Fibroblast of skin of left biceps (primary cell): Measurements from ENCODE around the gene GPR137B.
"Not testable (repeated sequence)": the region's sequence is repeated elsewhere in the genome, so short reads cannot be mapped to it uniquely, and the experiment has no call there.

Source experiments
- DNase-seq, 2 experiments: peaks; one replicate each; pipeline ENCODE4 v3.0.0-alpha.2; 2013; ENCODE audit warnings: low read depth in 2 of 2

Gene GPR137B

GRCh38 chr1:236160540-236161127, 18.3 kb downstream of the GPR137B start:
- no peak for DNase-seq

DNA sequence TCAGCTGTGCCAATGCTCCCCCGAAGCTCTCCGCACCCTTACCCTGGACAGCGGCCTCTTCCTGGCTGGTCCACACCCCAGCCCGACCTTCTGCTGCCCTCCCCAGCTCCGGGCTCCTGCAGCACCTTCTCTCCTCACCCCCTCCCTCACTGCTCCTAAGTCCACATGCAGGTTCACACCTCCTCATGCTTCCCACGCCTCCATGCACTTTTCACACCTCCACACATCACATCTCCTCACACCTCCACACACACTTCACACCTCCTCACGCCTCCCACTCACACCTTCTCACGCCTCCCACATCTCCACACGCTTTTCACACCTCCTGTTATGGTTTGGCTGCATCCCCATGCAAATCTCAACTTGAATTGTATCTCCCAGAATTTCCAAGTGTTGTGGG, 18.9 kb downstream of the GPR137B start:
- no peak for DNase-seq

- not testable (repeated sequence) for DNase-seq
Measured at GRCh38 chr1:236161755-236162154, 19.4 kb downstream of the GPR137B start.

DNA sequence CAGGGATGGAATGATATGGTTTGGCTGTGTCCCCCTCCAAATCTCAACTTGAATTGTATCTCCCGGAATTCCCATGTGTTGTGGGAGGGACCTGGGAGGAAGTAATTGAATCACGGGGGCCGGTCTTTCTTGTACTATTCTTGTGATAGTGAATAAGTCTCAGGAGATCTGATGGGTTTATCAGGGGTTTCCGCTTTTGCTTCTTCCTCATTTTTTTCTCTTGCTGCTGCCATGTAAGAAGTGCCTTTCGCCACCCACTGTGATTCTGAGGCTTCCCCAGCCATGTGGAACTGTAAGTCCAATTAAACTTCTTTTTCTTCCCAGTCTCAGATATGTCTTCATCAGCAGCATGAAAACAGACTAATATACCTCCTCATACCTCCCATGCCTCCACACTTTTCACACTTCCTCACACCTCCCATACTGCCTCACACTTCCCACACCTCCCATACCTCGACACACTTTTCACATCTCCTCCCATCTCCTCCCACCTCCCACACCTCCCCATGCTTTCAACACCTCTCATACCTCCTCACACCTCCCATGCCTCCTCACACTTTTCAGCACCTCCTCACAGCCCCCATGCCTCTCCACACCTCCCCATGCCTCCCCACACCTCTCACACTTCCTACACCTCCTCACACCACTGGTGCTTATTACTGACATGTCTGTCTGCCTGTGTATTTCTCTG, 21.3 kb downstream of the GPR137B start:
- no peak for DNase-seq

GRCh38 chr1:236164273-236164672, 21.9 kb downstream of the GPR137B start:
- no peak for DNase-seq

DNA sequence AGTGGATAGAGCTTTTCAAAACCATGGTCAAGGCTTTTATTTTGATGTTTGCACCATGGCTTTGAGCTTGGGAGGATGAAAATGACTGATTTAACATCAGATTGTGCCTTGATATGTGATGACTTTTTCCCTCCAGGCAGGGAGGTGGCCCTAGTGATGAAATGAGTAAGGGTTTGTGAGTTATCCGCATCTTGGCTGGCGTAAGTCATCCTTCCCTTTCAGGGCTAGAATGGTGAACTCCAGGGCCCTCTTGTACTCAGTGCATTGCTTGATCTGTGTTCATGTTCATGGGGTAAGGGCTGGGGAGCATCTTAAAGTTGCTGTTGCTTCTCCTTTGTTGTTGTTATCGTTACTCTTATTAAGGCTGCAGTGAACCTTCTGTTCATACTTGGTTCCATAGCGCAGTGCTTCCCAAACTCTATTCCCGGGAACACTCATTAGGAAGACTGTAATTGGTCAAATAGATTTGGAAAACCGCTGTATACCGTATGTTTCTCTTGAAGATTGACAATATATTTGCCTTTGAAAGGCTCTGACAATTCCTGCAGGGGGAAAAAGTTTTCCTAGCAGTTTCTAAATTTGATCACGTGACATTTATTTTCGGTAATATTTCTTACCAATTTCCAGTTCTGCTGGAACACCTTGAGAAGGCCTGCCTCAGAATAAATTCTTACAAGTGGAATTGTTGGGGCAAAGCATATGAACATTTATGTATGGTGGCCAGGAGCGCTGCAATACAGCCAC, 23.1 kb downstream of the GPR137B start:
- no peak for DNase-seq

GRCh38 chr1:236166041-236166440, 23.7 kb downstream of the GPR137B start:
- no peak for DNase-seq

DNA sequence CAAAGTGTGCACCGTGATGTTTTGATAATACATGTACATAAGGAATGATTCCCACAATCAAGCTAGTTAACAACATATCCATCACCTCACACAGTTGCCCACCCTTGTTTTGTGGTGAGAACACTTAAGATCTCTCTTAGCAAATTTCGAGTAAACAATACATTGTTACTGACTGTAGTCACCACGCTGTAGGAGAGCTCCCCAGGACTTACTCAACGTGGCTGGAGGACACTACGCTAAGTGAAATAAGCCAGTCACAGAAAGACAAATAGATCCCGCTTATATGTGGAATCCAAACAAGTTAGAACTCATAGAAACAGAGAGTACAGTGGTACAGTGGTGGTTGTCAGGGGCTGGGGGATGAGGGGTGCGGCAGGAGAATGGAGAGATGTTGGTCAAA, 24.8 kb downstream of the GPR137B start:
- DNase-seq, result no peak

GRCh38 chr1:236167578-236167977, 25.2 kb downstream of the GPR137B start:
- DNase-seq, result no peak

DNA sequence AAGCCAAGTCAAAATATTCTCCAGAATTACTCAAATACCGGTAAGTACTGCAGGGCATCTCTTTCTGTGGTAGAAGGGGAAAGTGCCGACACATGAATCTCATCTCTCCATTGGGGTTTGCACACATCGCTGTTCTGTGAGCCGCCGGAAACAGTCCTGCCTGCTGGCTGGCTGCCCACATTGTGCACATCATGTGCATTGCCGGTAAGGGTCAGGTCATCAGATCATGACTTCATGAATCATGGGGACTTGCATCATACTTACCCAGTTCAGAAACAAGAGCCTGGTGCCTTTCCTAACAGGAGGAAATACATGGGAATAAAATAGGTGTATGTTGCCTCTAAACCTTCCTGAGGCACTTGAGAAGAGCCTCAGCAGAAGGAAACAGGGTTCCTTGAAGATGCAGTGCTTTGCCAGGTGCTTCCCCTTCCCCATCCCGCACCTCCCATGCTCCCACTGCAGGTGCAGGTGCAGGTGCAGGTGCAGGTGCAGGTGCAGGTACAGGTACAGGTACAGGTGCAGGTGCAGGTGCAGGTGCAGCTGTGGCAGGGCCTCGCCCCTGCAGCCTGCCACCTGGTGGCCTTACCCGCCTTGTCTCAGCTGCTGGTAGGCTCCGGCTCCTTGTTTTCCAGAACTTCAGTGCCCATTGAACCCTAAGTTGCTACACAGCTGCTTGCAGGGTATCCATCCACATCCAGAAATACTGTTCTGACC, 26.5 kb downstream of the GPR137B start:
- no peak for DNase-seq

- peak; percentile 42 to 57 for DNase-seq
Measured at GRCh38 chr1:236172041-236172579, 29.8 kb downstream of the GPR137B start.

DNA sequence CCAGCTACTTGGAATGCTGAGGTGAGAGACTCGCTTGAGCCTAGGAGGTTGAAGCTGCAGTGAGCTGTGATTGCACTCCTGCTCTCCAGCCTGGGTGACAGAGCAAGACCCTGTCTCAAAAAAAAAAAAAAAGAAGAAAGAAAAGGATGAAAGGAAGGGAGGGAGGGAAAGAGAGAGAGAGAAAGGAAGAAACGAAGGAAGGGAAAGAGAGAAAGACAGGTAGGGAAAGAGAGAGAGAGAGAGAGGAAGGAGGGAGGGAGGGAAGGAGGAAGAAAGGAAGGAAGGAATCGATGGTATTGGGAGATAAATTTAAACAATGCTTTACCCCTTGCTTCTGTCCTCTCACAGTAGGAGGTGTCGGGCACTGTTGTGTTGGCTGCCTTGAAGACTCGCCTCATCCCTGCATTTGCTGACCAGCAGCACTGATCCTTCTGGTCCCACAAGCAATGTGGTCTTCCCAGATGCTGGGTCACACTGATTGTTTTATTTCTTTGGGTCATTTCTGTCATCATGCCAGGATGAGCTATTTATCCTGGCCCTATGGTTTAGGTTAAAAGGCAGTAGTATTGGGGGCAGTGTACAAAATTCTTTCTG, 30.9 kb downstream of the GPR137B start:
- DNase-seq, result no peak

DNA sequence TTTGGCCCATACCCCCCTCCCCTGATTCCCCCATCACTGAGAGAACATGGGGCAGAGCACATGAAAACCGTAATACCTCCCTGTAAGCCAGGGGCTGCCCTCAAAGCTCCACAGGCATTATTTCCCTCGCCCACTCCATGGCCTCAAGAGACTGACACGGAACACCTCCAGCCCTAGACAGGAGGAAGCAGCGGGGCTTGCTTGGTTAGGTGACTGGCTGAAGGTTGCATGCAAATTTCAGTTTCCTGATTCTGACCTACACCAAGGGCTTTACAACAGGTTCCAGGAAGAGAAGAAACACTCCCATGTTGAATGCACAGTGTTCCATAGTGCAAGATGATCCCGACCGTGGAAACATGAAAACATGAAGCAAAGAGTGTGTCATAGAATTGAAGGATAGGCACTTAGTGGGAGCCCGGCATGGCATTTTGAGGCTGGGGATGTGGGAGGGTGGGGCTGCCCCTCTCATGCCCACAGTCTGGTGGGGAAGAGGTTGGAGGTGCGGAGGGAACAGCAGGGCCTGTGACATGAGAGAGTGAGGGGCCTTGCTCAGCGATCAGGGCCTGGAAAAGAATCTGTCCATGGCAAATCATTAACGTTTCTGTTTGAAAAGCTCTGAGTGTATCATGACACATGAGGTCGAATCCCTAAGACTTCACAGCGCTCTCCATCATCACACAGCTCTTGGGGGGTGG, 33.5 kb downstream of the GPR137B start:
- no peak for DNase-seq

GRCh38 chr1:236176337-236177336, 34.3 kb downstream of the GPR137B start:
- no peak for DNase-seq

- no peak for DNase-seq
Measured at GRCh38 chr1:236179634-236180033, 37.3 kb downstream of the GPR137B start.

DNA sequence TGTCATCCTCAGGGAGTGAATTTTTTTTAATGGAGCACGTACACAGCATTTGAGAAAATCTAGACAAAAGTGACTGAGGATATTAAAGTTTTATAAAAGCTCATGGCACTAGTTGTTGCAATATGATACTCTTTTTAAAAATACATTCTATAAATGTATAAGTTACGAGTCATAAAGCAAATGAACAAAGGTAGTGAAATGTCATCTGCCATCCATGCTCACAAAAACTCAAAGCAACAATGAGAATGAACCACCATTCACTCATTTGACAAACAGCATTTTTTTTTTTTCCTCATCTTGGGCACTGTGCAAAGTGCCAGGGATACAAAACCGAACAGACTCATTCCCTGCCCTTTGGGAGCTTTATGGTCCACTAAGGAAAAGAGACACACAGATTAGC, 38.7 kb downstream of the GPR137B start:
- no peak for DNase-seq

DNA sequence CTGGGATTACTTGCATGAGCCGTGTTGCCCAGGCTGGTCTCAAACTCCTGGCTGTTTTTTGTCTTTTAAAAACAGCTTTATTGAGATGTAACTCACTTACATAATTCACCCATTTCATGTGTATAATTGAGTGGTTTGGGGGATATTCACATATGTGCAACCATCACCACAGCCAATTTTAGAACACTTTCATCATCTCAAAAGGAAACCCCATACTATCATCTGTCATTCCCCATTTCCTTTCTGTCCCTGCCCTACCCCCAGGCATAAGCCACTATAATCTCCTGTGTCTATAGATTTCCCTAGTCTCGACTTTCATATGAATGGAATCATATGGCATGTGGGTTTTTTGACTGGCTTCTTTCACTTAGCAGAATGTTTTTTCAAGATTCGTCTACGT, 43.3 kb downstream of the GPR137B start:
- no peak for DNase-seq

GRCh38 chr1:236186471-236186870, 44.1 kb downstream of the GPR137B start:
- DNase-seq, result not testable (repeated sequence)

GRCh38 chr1:236188084-236188483, 45.7 kb downstream of the GPR137B start:
- not testable (repeated sequence) for DNase-seq

- DNase-seq, result no peak
Measured at GRCh38 chr1:236193184-236193583, 50.8 kb downstream of the GPR137B start.
